OCI-LY3 (cell line): ENCODE results near the gene SPATC1L.

Source experiments
- H2AFZ ChIP-seq: fragments of 200-600, 300-600 bp; shearing (Covaris generic); 2 replicates; pipeline ENCODE4 v1.6.0; 2014; ENCODE audit warnings: antibody characterized with exemption, low read depth, low read length
- H3K27ac ChIP-seq: fragments of 200-600, 300-600 bp; sonication (generic); 2 replicates; pipeline ENCODE4 v1.5.1; 2014; ENCODE audit warnings: mild to moderate bottlenecking, low read length, moderate library complexity, mixed read lengths
- H3K27me3 ChIP-seq: fragments of 200-600, 300-600 bp; sonication (generic); 2 replicates; pipeline ENCODE4 v1.6.1; 2014; ENCODE audit warnings: low read depth, low read length, mixed read lengths
- H3K36me3 ChIP-seq: fragments of 200-600, 300-600 bp; sonication (generic); replicated peaks from 2 replicates; pipeline ENCODE3; 2014; ENCODE audit warnings: low read depth, low read length, mixed read lengths
- H3K4me1 ChIP-seq: fragments of 300-600, 200-600 bp; sonication (generic); 2 replicates; pipeline ENCODE4 v1.6.1; 2014; ENCODE audit warnings: low read length, mixed read lengths
- H3K4me2 ChIP-seq: fragments of 200-600, 300-600 bp; sonication (generic); 2 replicates; pipeline ENCODE4 v1.6.1; 2014; ENCODE audit warnings: low read length, mixed read lengths
- H3K4me3 ChIP-seq: fragments of 300-600, 200-600 bp; sonication (generic); 2 replicates; pipeline ENCODE4 v1.5.1; 2014; ENCODE audit warnings: antibody characterized with exemption, mild to moderate bottlenecking, low read length, moderate library complexity
- H3K79me2 ChIP-seq: fragments of 300-600, 200-600 bp; shearing (Covaris generic); 2 replicates; pipeline ENCODE4 v1.6.1; 2014; ENCODE audit warnings: mild to moderate bottlenecking, low read length, mixed read lengths
- H3K9ac ChIP-seq: fragments of 300-600, 200-600 bp; shearing (Covaris generic); 2 replicates; pipeline ENCODE4 v1.6.0; 2014; ENCODE audit warnings: mild to moderate bottlenecking, low read length, moderate library complexity
- H3K9me3 ChIP-seq: fragments of 200-600, 300-600 bp; shearing (Covaris generic); 2 replicates; pipeline ENCODE4 v1.6.1; 2014; ENCODE audit warnings: low read length, mixed read lengths; ENCODE audit not compliant: insufficient read depth
- H4K20me1 ChIP-seq: fragments of 200-600, 300-600 bp; sonication (generic); 2 replicates; pipeline ENCODE4 v1.6.1; 2016; ENCODE audit warnings: low read length, mixed read lengths; ENCODE audit not compliant: insufficient read depth
- EZH2phosphoT487 ChIP-seq: fragments of 200-600 bp; shearing (Covaris generic); IDR thresholded peaks from 2 replicates; pipeline ENCODE4 v1.6.1; 2018; ENCODE audit warnings: antibody characterized with exemption, mixed run types, low read depth
- TF ChIP-seq, protein P1 (sequence below): fragments of 200-600, 300-600 bp; sonication (generic); IDR thresholded peaks from 2 replicates; pipeline ENCODE4 v1.5.1; 2014; ENCODE audit warnings: antibody characterized with exemption, low read length, low read depth

SPATC1L gene

GRCh38 chr21:46212721-46213484 is 28.6 kb upstream of the SPATC1L start:
- no peak overlapping the region for H2AFZ ChIP-seq
- no peaks in the 10 kb centered on the region for H3K9me3 ChIP-seq
- H3K27me3 ChIP-seq, result no peaks in the 10 kb centered on the region
- peaks cover 8% of the 10 kb centered on the region; the same call in 1 of the 2 replicates for H3K79me2 ChIP-seq
- no peak overlapping the region for H3K4me3 ChIP-seq
- H3K27ac ChIP-seq, result no peak overlapping the region
- H4K20me1 ChIP-seq, result peaks cover 8% of the 10 kb centered on the region; the same call in 1 of the 2 replicates
- H3K4me2 ChIP-seq, result no peak overlapping the region
- H3K36me3 ChIP-seq, result peaks cover 11% of the 10 kb centered on the region
- H3K9ac ChIP-seq, result no peak overlapping the region
- no peak for TF ChIP-seq EZH2phosphoT487
- H3K4me1 ChIP-seq, result no peaks in the 10 kb centered on the region

DNA sequence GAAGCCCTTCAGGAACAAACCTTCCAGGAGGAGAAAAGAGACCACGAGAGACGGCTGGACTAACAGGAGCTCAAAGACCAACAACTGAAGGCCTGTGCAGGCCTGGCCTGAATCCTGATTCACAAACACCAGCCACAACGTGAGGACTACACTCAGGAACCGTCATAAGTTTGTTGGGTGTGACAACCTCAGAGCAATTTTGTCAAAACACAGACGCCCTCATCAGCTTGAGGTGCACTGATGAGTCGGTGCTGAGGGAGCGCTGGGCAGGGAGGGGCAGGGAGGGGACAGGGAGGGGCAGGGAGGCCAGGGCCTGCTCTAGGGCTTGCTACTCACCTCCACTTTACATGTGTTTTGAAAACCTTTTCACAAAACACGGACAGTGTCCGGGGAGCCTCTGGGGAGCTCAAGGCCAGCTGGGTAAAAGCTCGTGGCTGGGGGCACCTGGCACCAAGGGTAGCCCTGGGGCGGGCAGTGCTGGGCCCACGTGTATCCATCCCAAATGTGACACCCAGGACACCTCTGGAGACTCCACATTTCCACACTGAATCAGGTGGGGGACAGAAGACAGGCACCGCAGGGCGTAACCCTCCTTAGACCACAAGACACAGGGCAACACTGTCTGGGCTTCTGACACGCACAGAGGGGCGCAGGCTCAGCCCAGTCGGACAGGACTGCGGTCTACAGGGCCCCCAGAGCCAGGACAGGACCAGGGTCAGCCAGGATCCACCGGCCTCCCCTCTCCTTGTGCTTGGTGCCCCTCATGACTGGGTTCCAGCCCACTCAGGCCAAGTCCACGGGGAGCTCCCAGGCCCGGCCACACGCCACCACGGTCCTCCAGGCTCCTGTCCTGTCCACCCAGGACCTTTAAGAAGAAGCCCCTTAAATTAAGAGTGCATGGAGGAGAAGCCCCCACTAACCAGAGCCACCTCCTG is 27.8 kb upstream of the SPATC1L start:
- TF ChIP-seq EZH2phosphoT487, result no peak
- TF ChIP-seq, protein P1, sequence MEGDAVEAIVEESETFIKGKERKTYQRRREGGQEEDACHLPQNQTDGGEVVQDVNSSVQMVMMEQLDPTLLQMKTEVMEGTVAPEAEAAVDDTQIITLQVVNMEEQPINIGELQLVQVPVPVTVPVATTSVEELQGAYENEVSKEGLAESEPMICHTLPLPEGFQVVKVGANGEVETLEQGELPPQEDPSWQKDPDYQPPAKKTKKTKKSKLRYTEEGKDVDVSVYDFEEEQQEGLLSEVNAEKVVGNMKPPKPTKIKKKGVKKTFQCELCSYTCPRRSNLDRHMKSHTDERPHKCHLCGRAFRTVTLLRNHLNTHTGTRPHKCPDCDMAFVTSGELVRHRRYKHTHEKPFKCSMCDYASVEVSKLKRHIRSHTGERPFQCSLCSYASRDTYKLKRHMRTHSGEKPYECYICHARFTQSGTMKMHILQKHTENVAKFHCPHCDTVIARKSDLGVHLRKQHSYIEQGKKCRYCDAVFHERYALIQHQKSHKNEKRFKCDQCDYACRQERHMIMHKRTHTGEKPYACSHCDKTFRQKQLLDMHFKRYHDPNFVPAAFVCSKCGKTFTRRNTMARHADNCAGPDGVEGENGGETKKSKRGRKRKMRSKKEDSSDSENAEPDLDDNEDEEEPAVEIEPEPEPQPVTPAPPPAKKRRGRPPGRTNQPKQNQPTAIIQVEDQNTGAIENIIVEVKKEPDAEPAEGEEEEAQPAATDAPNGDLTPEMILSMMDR, result no peak
- Histone ChIP-seq H2AFZ (no peak overlapping the region), H3K4me1 (no peaks in the 10 kb centered on the region), H4K20me1 (peaks cover 5% of the 10 kb centered on the region; the same call in 1 of the 2 replicates), H3K27me3 (no peaks in the 10 kb centered on the region), H3K9me3 (no peaks in the 10 kb centered on the region), H3K79me2 (peaks cover 3% of the 10 kb centered on the region; the same call in 1 of the 2 replicates), H3K36me3 (peaks cover 16% of the 10 kb centered on the region), H3K4me3 (no peak overlapping the region), H3K9ac (no peak overlapping the region), H3K27ac (no peak overlapping the region), H3K4me2 (no peak overlapping the region)

GRCh38 chr21:46211376-46211775 is 27.1 kb upstream of the SPATC1L start:
- no peak overlapping the region for H3K9ac ChIP-seq
- no peak for TF ChIP-seq EZH2phosphoT487
- TF ChIP-seq, protein P1, result no peak
- H3K9me3 ChIP-seq, result no peaks in the 10 kb centered on the region
- H3K36me3 ChIP-seq, result peaks cover 14% of the 10 kb centered on the region
- H2AFZ ChIP-seq, result no peak overlapping the region
- H3K79me2 ChIP-seq, result no peaks in the 10 kb centered on the region; the same call in 1 of the 2 replicates
- H3K27ac ChIP-seq, result no peak overlapping the region
- no peaks in the 10 kb centered on the region for H3K4me1 ChIP-seq
- no peak overlapping the region for H3K4me2 ChIP-seq
- peaks cover 5% of the 10 kb centered on the region; the same call in 1 of the 2 replicates for H4K20me1 ChIP-seq
- H3K4me3 ChIP-seq, result no peak overlapping the region
- no peaks in the 10 kb centered on the region for H3K27me3 ChIP-seq

GRCh38 chr21:46210378-46211136 is 26.3 kb upstream of the SPATC1L start:
- no peaks in the 10 kb centered on the region for H4K20me1 ChIP-seq

More at GRCh38 chr21:46210378-46211136, 26.3 kb upstream of the SPATC1L start:
- Histone ChIP-seq H3K4me1 (no peaks in the 10 kb centered on the region), H3K36me3 (peaks cover 14% of the 10 kb centered on the region), H3K4me2 (no peak overlapping the region), H3K9me3 (no peaks in the 10 kb centered on the region), H3K27me3 (no peaks in the 10 kb centered on the region), H3K79me2 (no peaks in the 10 kb centered on the region; the same call in 1 of the 2 replicates), H2AFZ (no peak overlapping the region), H3K4me3 (no peak overlapping the region), H3K9ac (no peak overlapping the region), H3K27ac (no peak overlapping the region)
- no peak for TF ChIP-seq EZH2phosphoT487
- TF ChIP-seq, protein P1, result no peak
